CD14-positive monocyte (primary cell): ENCODE results near the gene MPDZ. TPM values are rescaled to one million over a fixed set of nuclear protein-coding genes. Genes with fewer than 3 reads are reported as not detected.

Source experiments
- DNase-seq, 3 donors: peaks; one replicate each; pipeline ENCODE4 v3.0.0-alpha.2; 2011 to 2022
- H2AFZ ChIP-seq: 2 replicates; pipeline ENCODE4 v1.6.0; 2012; ENCODE audit warnings: mild to moderate bottlenecking, low read depth, low read length, inconsistent platforms; ENCODE audit not compliant: insufficient read depth, poor library complexity, severe bottlenecking
- H3K27ac ChIP-seq, 2 donors: 1 replicate in 1 of 2; 2 replicates in 1 of 2; pipeline ENCODE4 v1.5.1; 2012 to 2013; ENCODE audit warnings: low read length in 2 of 2, control low read depth in 1 of 2, inconsistent platforms in 1 of 2, low read depth in 1 of 2, mild to moderate bottlenecking in 1 of 2
- H3K27me3 ChIP-seq, 2 donors: one replicate each; pipeline versions ENCODE4 v1.6.0 to v1.6.1; 2011 to 2013; ENCODE audit warnings: low read length in 2 of 2; ENCODE audit not compliant: control insufficient read depth in 2 of 2, insufficient read depth in 2 of 2
- H3K36me3 ChIP-seq, 2 donors: replicated peaks in 1 of 2; 1 replicate in 1 of 2; 2 replicates in 1 of 2; pipeline versions ENCODE4 v1.5.1 to v1.6.1; 2012 to 2013; ENCODE audit warnings: low read length in 2 of 2, control low read depth in 1 of 2, inconsistent platforms in 1 of 2, mild to moderate bottlenecking in 1 of 2; ENCODE audit not compliant: insufficient read depth in 2 of 2, control insufficient read depth in 1 of 2
- H3K4me1 ChIP-seq, 2 donors: 1 replicate in 1 of 2; 2 replicates in 1 of 2; pipeline versions ENCODE4 v1.5.1 to v1.6.1; 2012 to 2013; ENCODE audit warnings: low read length in 2 of 2, control low read depth in 1 of 2, inconsistent platforms in 1 of 2, mild to moderate bottlenecking in 1 of 2, moderate library complexity in 1 of 2; ENCODE audit not compliant: insufficient read depth in 2 of 2, control insufficient read depth in 1 of 2
- H3K4me2 ChIP-seq: replicated peaks from 2 replicates; pipeline ENCODE3; 2012; ENCODE audit warnings: low read length, moderate library complexity, mild to moderate bottlenecking; ENCODE audit not compliant: poor library complexity, severe bottlenecking; ENCODE audit errors: extremely low read depth
- H3K4me3 ChIP-seq, 3 experiments: fragments of 200-600 bp in 1 of 3; sonication (generic) in 1 of 3; replicated peaks in 1 of 3; 1 replicate in 2 of 3; 2 replicates in 1 of 3; pipeline ENCODE4 v1.5.1; 2011 to 2013; ENCODE audit warnings: low read length in 3 of 3, mild to moderate bottlenecking in 3 of 3, control low read depth in 2 of 3, low read depth in 2 of 3, inconsistent platforms in 1 of 3, moderate library complexity in 1 of 3
- H3K79me2 ChIP-seq: 2 replicates; pipeline ENCODE4 v1.6.0; 2012; ENCODE audit warnings: mild to moderate bottlenecking, control low read depth, inconsistent platforms, low read length, moderate library complexity; ENCODE audit not compliant: insufficient read depth
- H3K9ac ChIP-seq: 2 replicates; pipeline ENCODE4 v1.6.0; 2017; ENCODE audit warnings: low read length, mild to moderate bottlenecking; ENCODE audit not compliant: insufficient read depth, poor library complexity, severe bottlenecking
- H3K9me3 ChIP-seq, 2 donors: replicated peaks in 1 of 2; 1 replicate in 1 of 2; 2 replicates in 1 of 2; pipeline versions ENCODE4 v1.5.1 to v1.6.1; 2012 to 2013; ENCODE audit warnings: low read length in 2 of 2, control low read depth in 1 of 2; ENCODE audit not compliant: control insufficient read depth in 1 of 2, insufficient read depth in 1 of 2
- H4K20me1 ChIP-seq: 2 replicates; pipeline ENCODE4 v1.6.0; 2012; ENCODE audit warnings: mild to moderate bottlenecking, low read length, control low read depth, moderate library complexity; ENCODE audit not compliant: insufficient read depth
- H3K27ac Mint-ChIP-seq, 7 donors: one replicate each; pipeline ENCODE4 v1.8.0; 2020; ENCODE audit warnings: mild to moderate bottlenecking in 7 of 7, mixed read lengths in 7 of 7, moderate library complexity in 6 of 7, inconsistent platforms in 2 of 7
- H3K27me3 Mint-ChIP-seq, 3 donors: one replicate each; pipeline ENCODE4 v1.8.0; 2021 to 2022; ENCODE audit warnings: low read depth in 3 of 3, mild to moderate bottlenecking in 3 of 3, mixed read lengths in 3 of 3, moderate library complexity in 3 of 3, inconsistent platforms in 1 of 3
- H3K36me3 Mint-ChIP-seq, 2 donors: one replicate each; pipeline ENCODE4 v1.8.0; 2020; ENCODE audit warnings: mixed read lengths in 2 of 2, inconsistent platforms in 1 of 2, mild to moderate bottlenecking in 1 of 2
- H3K4me1 Mint-ChIP-seq: one replicate; pipeline ENCODE4 v1.8.0; 2020; ENCODE audit warnings: mild to moderate bottlenecking, mixed read lengths
- H3K4me3 Mint-ChIP-seq, 2 donors: one replicate each; pipeline ENCODE4 v1.8.0; 2020; ENCODE audit warnings: mild to moderate bottlenecking in 2 of 2, mixed read lengths in 2 of 2, moderate library complexity in 1 of 2
- H3K9me3 Mint-ChIP-seq, 7 donors: one replicate each; pipeline ENCODE4 v1.8.0; 2020 to 2022; ENCODE audit warnings: mixed read lengths in 7 of 7, mild to moderate bottlenecking in 6 of 7, moderate library complexity in 6 of 7, inconsistent platforms in 2 of 7
- CTCF ChIP-seq: fragments of 200-600 bp; IDR thresholded peaks from one replicate; pipeline ENCODE4 v1.8.0; 2022; ENCODE audit warnings: antibody characterized with exemption, mild to moderate bottlenecking
- WGBS: methylation state at CpG from one replicate; pipeline ENCODE4 v1.1.5; 2013; ENCODE audit warnings: missing lambda C conversion rate; ENCODE audit not compliant: insufficient coverage; 5-methylcytosine and 5-hydroxymethylcytosine counted together
- intact Hi-C, 2 donors: fragments of 100-400 bp; cut with micrococcal nuclease; formaldehyde crosslinking; loops; one replicate each; pipeline versions ENCODE4 v1.15.0 to v1.15.1; 2023
- polyA plus RNA-seq, 3 donors: library from polyadenylated mRNA; depleted of rRNA in 1 of 3; unstranded in 2 of 3; stranded (reverse) in 1 of 3; fragments of 300-500 nt in 2 of 3; fragments of >200 nt in 1 of 3; fragmentation: Illumina TruSeq in 2 of 3; gene quantifications; 1 replicate in 2 of 3; 2 replicates in 1 of 3; pipeline ENCODE4 v1.2.3, GENCODE V29; 2012 to 2021

The MPDZ gene
- polyA plus RNA-seq, 3 donors: not detected

GRCh38 chr9:13069498-13069897 is 210.0 kb downstream of the MPDZ start:
- no peaks in the 10 kb centered on the region for H4K20me1 ChIP-seq
- no peaks in the 10 kb centered on the region for H3K36me3 Mint-ChIP-seq
- 94% methylated on average over 2 of the region's 3 CpGs for WGBS
- peaks cover 0 to 17% (median 4%) of the 10 kb centered on the region in 7 donors for H3K9me3 Mint-ChIP-seq
- H3K79me2 ChIP-seq: no peaks in the 10 kb centered on the region
- H3K4me3 ChIP-seq: no peak overlapping the region
- no peak for TF ChIP-seq CTCF
- H3K27me3 Mint-ChIP-seq: no peaks in the 10 kb centered on the region
- H3K27ac Mint-ChIP-seq: no peak overlapping the region
- no peak overlapping the region for H3K4me3 Mint-ChIP-seq
- intact Hi-C loops: no loop called here
- H3K27me3 ChIP-seq: no peaks in the 10 kb centered on the region
- no peak overlapping the region for H3K9ac ChIP-seq
- no peak overlapping the region for H3K4me2 ChIP-seq
- no peaks in the 10 kb centered on the region for H3K36me3 ChIP-seq
- H3K4me1 ChIP-seq: no peaks in the 10 kb centered on the region
- H3K4me1 Mint-ChIP-seq: no peaks in the 10 kb centered on the region
- no peak overlapping the region for H3K27ac ChIP-seq
- DNase-seq: no peak
- no peak overlapping the region for H2AFZ ChIP-seq
- peaks cover 0 to 6% of the 10 kb centered on the region in 2 donors for H3K9me3 ChIP-seq

GRCh38 chr9:13064676-13065075 is 214.8 kb downstream of the MPDZ start:
- no peak for TF ChIP-seq CTCF
- Histone ChIP-seq H3K4me2 (no peak overlapping the region), H3K27ac (no peak overlapping the region), H3K79me2 (no peaks in the 10 kb centered on the region), H3K36me3 (no peaks in the 10 kb centered on the region), H3K4me3 (no peak overlapping the region), H4K20me1 (no peaks in the 10 kb centered on the region), H3K9ac (no peak overlapping the region), H2AFZ (no peak overlapping the region), H3K27me3 (no peaks in the 10 kb centered on the region), H3K9me3 (peaks cover 0 to 3% of the 10 kb centered on the region in 2 donors), H3K4me1 (no peaks in the 10 kb centered on the region)
- intact Hi-C loops: no loop called here
- H3K27me3 Mint-ChIP-seq: no peaks in the 10 kb centered on the region
- no peaks in the 10 kb centered on the region for H3K36me3 Mint-ChIP-seq
- WGBS: 83% methylated on average over 1 of the region's 1 CpG
- H3K4me1 Mint-ChIP-seq: no peaks in the 10 kb centered on the region
- peaks cover 0 to 3% (median 0%) of the 10 kb centered on the region in 7 donors for H3K9me3 Mint-ChIP-seq
- H3K4me3 Mint-ChIP-seq: no peak overlapping the region
- no peak for DNase-seq
- H3K27ac Mint-ChIP-seq: no peak overlapping the region
